Activated B cell treated with CpG ODN at 0.5 μM for 24 hours (primary cell): ENCODE measurements around the gene CGB8. TPM values are rescaled to one million over a fixed set of nuclear protein-coding genes. Genes with fewer than 3 reads are reported as not detected.

Experiments used
- ATAC-seq: fragments of 200-7000 bp; cut with Tn5 transposase; one replicate; pipeline ENCODE4 v1.10.0; 2021; ENCODE audit warnings: low read depth, mild to moderate bottlenecking, moderate library complexity
- CTCF ChIA-PET: fragments of 350-600 bp; sonication (Branson Sonifier 250); formaldehyde crosslinking; loops from one replicate; lab custom pipeline; 2021; ENCODE audit warnings: antibody characterized with exemption; lab: Charles Lee
- POLR2A ChIA-PET: fragments of 350-600 bp; sonication (Branson Sonifier 250); formaldehyde crosslinking; loops from one replicate; lab custom pipeline; 2021; ENCODE audit warnings: antibody characterized with exemption; lab: Charles Lee
- DNase-seq: peaks from one replicate; pipeline ENCODE4 v3.0.0; 2022
- H3K27ac Mint-ChIP-seq: one replicate; pipeline ENCODE4 v1.8.0; 2020; ENCODE audit warnings: mixed read lengths
- H3K27me3 Mint-ChIP-seq: one replicate; pipeline ENCODE4 v1.8.0; 2021; ENCODE audit warnings: mixed read lengths
- H3K36me3 Mint-ChIP-seq: one replicate; pipeline ENCODE4 v1.8.0; 2021; ENCODE audit warnings: low read depth, mixed read lengths
- H3K4me1 Mint-ChIP-seq: one replicate; pipeline ENCODE4 v1.8.0; 2021; ENCODE audit warnings: mixed read lengths
- H3K4me3 Mint-ChIP-seq: one replicate; pipeline ENCODE4 v1.8.0; 2020; ENCODE audit warnings: mild to moderate bottlenecking, mixed read lengths
- H3K9me3 Mint-ChIP-seq: one replicate; pipeline ENCODE4 v1.8.0; 2020; ENCODE audit warnings: mixed read lengths
- CTCF ChIP-seq: fragments of 200-600 bp; IDR thresholded peaks from one replicate; pipeline ENCODE4 v1.8.0; 2022; ENCODE audit warnings: antibody characterized with exemption, mild to moderate bottlenecking
- intact Hi-C: fragments of 100-400 bp; cut with micrococcal nuclease; formaldehyde crosslinking; loops from one replicate; pipeline ENCODE4 v1.15.1; 2024
- total RNA-seq: library from RNA; stranded (reverse); gene quantifications from 2 replicates; pipeline ENCODE4 v1.2.3, GENCODE V29; 2022

The CGB8 gene
- total RNA-seq, 1 donor from 2014 or later: not detected

GRCh38 chr19:49004964-49005614 is 43.8 kb downstream of the CGB8 start:
- Mint-ChIP-seq H3K4me1 (no peaks in the 10 kb centered on the region), H3K9me3 (no peaks in the 10 kb centered on the region), H3K27ac (no peak overlapping the region), H3K27me3 (no peaks in the 10 kb centered on the region), H3K4me3 (no peak overlapping the region), H3K36me3 (peaks cover 58% of the 10 kb centered on the region)
- no peak for ATAC-seq
- intact Hi-C loops: no loop called here
- POLR2A ChIA-PET: no interaction called here
- no peak for DNase-seq
- CTCF ChIA-PET: no interaction called here
- TF ChIP-seq CTCF: no peak

GRCh38 chr19:49004133-49004532 is 44.8 kb downstream of the CGB8 start:
- DNase-seq (no peak), ATAC-seq (no peak)
- Mint-ChIP-seq H3K36me3 (peaks cover 57% of the 10 kb centered on the region), H3K27me3 (no peaks in the 10 kb centered on the region), H3K4me1 (peaks cover 2% of the 10 kb centered on the region), H3K27ac (no peak overlapping the region), H3K4me3 (no peak overlapping the region), H3K9me3 (no peaks in the 10 kb centered on the region)
- ChIA-PET CTCF (interaction anchor here (1.5 kb wide), 1 partner anchor 11 kb away, joined by 5 read pairs; the partner anchor contains the start of gene GYS1), POLR2A (interaction anchor here (0.6 to 0.7 kb wide), 4 partner anchors 8 to 507 kb away, joined by 3 to 7 read pairs (median 3); no protein-coding TSS in a partner anchor)
- intact Hi-C loops: no loop called here
- no peak for TF ChIP-seq CTCF

GRCh38 chr19:48999481-49000325 is 49.2 kb downstream of the CGB8 start:
- POLR2A ChIA-PET: interaction anchor here (0.6 to 1.1 kb wide), 2 partner anchors 26 to 128 kb away, joined by 4 to 5 read pairs; partner anchors contain the start of gene PPP1R15A
- H3K36me3 Mint-ChIP-seq: peaks cover 34% of the 10 kb centered on the region
- CTCF ChIA-PET: interaction anchor here (0.7 to 1.7 kb wide), 8 partner anchors 9 to 212 kb away, joined by 3 to 8 read pairs (median 4); no protein-coding TSS in a partner anchor
- ATAC-seq (peak; percentile 86), DNase-seq (peak; percentile 41)
- no peak for TF ChIP-seq CTCF
- H3K4me3 Mint-ChIP-seq: no peak overlapping the region
- peaks cover 11% of the 10 kb centered on the region for H3K4me1 Mint-ChIP-seq
- no peaks in the 10 kb centered on the region for H3K27me3 Mint-ChIP-seq
- H3K27ac Mint-ChIP-seq: no peak overlapping the region
- intact Hi-C loops: loop anchor here (1.0 to 10.0 kb wide), 5 partner anchors 75 to 875 kb away; partner anchors contain the start of genes AKT1S1, C19orf73, LIN7B and PPFIA3
- H3K9me3 Mint-ChIP-seq: no peaks in the 10 kb centered on the region

GRCh38 chr19:48997972-48998371 is 50.9 kb downstream of the CGB8 start:
- Mint-ChIP-seq H3K9me3 (no peaks in the 10 kb centered on the region), H3K36me3 (peaks cover 26% of the 10 kb centered on the region)

More at GRCh38 chr19:48997972-48998371, 50.9 kb downstream of the CGB8 start:
- peaks cover 23% of the 10 kb centered on the region for H3K4me1 Mint-ChIP-seq
- no peak for DNase-seq
- no peak for TF ChIP-seq CTCF
- H3K27ac Mint-ChIP-seq: no peak overlapping the region
- intact Hi-C loops: loop anchor here (2.0 to 10.0 kb wide), 4 partner anchors 77 to 877 kb away; partner anchors contain the start of genes AKT1S1, C19orf73, LIN7B and PPFIA3
- ChIA-PET POLR2A (interaction anchor here (0.5 to 0.6 kb wide), 3 partner anchors 18 to 86 kb away, joined by 3 to 7 read pairs (median 4); no protein-coding TSS in a partner anchor), CTCF (interaction anchor here (1.6 kb wide), 1 partner anchor 100 kb away, joined by 4 read pairs; no protein-coding TSS in a partner anchor)
- no peak overlapping the region for H3K4me3 Mint-ChIP-seq
- no peak for ATAC-seq
- H3K27me3 Mint-ChIP-seq: no peaks in the 10 kb centered on the region

Other genes with a start within 250 kb of the CGB8 start
- 44.0 and 47.8 TPM in 2 replicates for gene BCAT2, start 238.1 kb downstream of the CGB8 start, total RNA-seq
- 2.6 and 2.8 TPM in 2 replicates for gene HSD17B14, start 212.6 kb downstream of the CGB8 start, total RNA-seq
- 5.7 and 6.4 TPM in 2 replicates for gene PLEKHA4, start 180.5 kb downstream of the CGB8 start, total RNA-seq
- gene PPP1R15A, start 176.7 kb downstream of the CGB8 start, total RNA-seq: 115 and 123 TPM in 2 replicates
- gene TULP2, start 150.4 kb downstream of the CGB8 start, total RNA-seq: not detected in 2 replicates
- 116 and 126 TPM in 2 replicates for gene NUCB1, start 148.8 kb downstream of the CGB8 start, total RNA-seq
- not detected in 2 replicates for gene DHDH, start 115.4 kb downstream of the CGB8 start, total RNA-seq
- gene BAX, start 94.2 kb downstream of the CGB8 start, total RNA-seq: 111 and 129 TPM in 2 replicates
- gene FTL, start 83.8 kb downstream of the CGB8 start, total RNA-seq: 888 and 935 TPM in 2 replicates
- 50.7 and 52.7 TPM in 2 replicates for gene GYS1, start 55.8 kb downstream of the CGB8 start, total RNA-seq
- 75.6 and 79.4 TPM in 2 replicates for gene RUVBL2, start 55.2 kb downstream of the CGB8 start, total RNA-seq
- gene LHB, start 32.0 kb downstream of the CGB8 start, total RNA-seq: not detected in 2 replicates
- gene CGB3, start 24.8 kb downstream of the CGB8 start, total RNA-seq: not detected in 2 replicates
- gene CGB2, start 17.2 kb downstream of the CGB8 start, total RNA-seq: not detected in 2 replicates
- gene CGB1, start 12.2 kb downstream of the CGB8 start, total RNA-seq: not detected in 2 replicates
- not detected in 2 replicates for gene CGB5, start 5.3 kb downstream of the CGB8 start, total RNA-seq
- not detected in 2 replicates for gene CGB7, start 8.6 kb upstream of the CGB8 start, total RNA-seq
- gene NTF4, start 15.7 kb upstream of the CGB8 start, total RNA-seq: not detected in 2 replicates
- not detected in 2 replicates for gene KCNA7, start 23.6 kb upstream of the CGB8 start, total RNA-seq
- 268 and 298 TPM in 2 replicates for gene SNRNP70, start 36.3 kb upstream of the CGB8 start, total RNA-seq
- gene LIN7B, start 65.3 kb upstream of the CGB8 start, total RNA-seq: 3.6 and 4.4 TPM in 2 replicates
- gene C19orf73, start 70.0 kb upstream of the CGB8 start, total RNA-seq: 0.98 and 1.0 TPM in 2 replicates
- 1.2 and 3.6 TPM in 2 replicates for gene PPFIA3, start 70.4 kb upstream of the CGB8 start, total RNA-seq
- gene HRC, start 106.3 kb upstream of the CGB8 start, total RNA-seq: not detected in 2 replicates
- gene TRPM4, start 108.7 kb upstream of the CGB8 start, total RNA-seq: not detected in 2 replicates